Neural progenitor cell (in vitro differentiated cells): Measurements from ENCODE around the gene CIAPIN1.

ENCODE experiments used
- CTCF ChIP-seq: fragments of 200-600 bp; sonication (generic); IDR thresholded peaks from 2 replicates; pipeline ENCODE4 v1.5.1; 2017; ENCODE audit warnings: antibody characterized with exemption, mild to moderate bottlenecking
- EZH2 ChIP-seq: fragments of 200-600 bp; sonication (generic); IDR thresholded peaks from 2 replicates; pipeline ENCODE4 v1.6.1; 2017; ENCODE audit warnings: antibody characterized with exemption, mild to moderate bottlenecking, moderate library complexity

GRCh38 chr16:57446531-57447185, 527 bp downstream of the CIAPIN1 start:
- TF ChIP-seq CTCF (no peak), EZH2 (no peak)
